Stimulated activated CD8-positive, alpha-beta memory T cell treated with anti-CD3 and anti-CD28 coated beads, Interleukin-4, amount 100 ng/mL, for 24 hours (primary cell): ENCODE results near the gene RAVER2.

Source experiments
- DNase-seq: peaks from one replicate; pipeline ENCODE4 v3.0.0-alpha.2; 2020; ENCODE audit warnings: low read depth

RAVER2 gene

DNA sequence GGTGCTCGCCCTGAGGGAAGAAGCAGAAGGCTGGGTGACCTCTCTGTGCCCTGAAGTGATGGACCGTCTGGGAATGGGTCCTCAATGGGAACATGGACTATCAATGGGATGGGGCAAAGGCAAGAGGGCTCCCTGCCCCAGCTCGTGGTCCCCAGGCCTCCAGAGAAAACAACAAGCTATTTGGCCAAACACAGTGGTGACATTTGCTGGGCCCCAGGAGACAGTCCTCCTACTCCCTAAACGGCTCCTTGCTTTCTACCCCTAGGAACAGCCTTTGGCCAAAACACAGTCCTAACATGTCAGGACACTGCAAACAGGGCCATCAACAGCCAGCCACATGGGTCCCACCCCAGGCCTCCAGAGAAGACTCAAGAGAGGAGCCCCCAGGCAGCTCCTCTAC, 102.8 kb downstream of the RAVER2 start:
- no peak for DNase-seq

- no peak for DNase-seq
These were observed 103.3 kb downstream of the RAVER2 start for GRCh38 chr1:64848136-64848535.

- DNase-seq = no peak
These were observed 103.9 kb downstream of the RAVER2 start for GRCh38 chr1:64848803-64849202.

GRCh38 chr1:64849942-64850341, 105.1 kb downstream of the RAVER2 start:
- DNase-seq = no peak

DNA sequence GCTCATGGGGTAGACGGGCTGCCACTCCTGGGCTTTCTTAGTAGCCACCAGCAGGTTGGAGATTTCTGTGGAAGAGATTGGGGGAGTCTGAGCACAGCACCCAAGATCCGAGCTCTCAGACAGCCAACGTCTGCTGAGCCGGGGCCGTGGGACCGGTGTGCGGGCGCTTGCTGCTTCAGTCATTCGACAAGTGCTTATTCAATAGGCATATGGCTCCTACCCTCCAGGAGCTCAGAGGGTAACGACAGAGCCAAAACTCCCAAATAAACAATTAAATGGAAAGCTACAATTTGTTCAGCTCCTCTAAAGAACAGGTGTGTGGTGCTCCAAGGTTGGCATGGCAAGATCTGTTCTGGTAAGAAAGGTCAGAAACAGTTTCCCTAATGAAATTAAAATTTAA, 106.0 kb downstream of the RAVER2 start:
- DNase-seq = no peak

DNA sequence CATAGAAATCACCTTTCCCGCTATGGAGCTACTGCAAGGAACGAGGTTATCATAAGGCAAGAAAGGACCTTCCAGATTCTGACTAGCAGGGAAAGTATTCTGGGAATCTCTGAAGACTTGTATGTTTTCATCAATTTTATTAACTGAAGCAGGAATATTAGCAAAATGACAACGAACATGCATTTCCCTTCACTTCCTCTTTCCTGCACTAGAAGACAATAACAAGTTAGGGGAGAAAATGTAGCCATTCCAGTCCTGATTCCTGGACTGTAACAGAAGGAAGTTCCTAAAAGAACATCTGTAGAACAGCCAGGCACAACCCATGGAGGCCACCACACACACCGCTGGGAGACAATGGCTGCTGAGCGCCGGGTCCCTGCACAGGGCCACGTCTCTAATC, 106.8 kb downstream of the RAVER2 start:
- DNase-seq = no peak

GRCh38 chr1:64854674-64855073, 109.8 kb downstream of the RAVER2 start:
- no peak for DNase-seq

DNA sequence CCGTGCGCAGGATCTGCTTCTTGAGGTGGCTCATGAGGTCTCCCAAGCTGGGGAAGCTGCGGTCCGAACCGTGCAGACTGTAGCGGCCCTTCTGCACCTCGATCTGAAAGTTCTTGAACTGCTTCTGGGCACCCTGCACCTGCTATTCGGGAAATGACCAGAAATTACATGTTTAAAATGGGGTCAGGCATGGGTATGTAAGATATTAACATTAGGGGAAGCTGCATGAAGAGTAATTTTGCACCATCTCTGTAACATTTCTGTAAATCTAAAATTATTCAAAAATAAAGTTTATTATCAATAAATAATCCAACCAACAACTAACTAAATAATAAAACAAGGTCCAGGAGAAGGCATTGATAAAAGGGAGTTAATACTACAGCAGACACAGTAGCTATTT, 110.7 kb downstream of the RAVER2 start:
- DNase-seq = no peak

- no peak for DNase-seq
These were observed 111.7 kb downstream of the RAVER2 start for GRCh38 chr1:64856553-64856952.

GRCh38 chr1:64857347-64857746, 112.5 kb downstream of the RAVER2 start:
- DNase-seq = no peak

GRCh38 chr1:64861611-64862010, 116.7 kb downstream of the RAVER2 start:
- DNase-seq = no peak

GRCh38 chr1:64864018-64864940, 119.4 kb downstream of the RAVER2 start:
- DNase-seq = peak; percentile 31

GRCh38 chr1:64865105-64865757, 120.4 kb downstream of the RAVER2 start:
- DNase-seq = no peak

DNA sequence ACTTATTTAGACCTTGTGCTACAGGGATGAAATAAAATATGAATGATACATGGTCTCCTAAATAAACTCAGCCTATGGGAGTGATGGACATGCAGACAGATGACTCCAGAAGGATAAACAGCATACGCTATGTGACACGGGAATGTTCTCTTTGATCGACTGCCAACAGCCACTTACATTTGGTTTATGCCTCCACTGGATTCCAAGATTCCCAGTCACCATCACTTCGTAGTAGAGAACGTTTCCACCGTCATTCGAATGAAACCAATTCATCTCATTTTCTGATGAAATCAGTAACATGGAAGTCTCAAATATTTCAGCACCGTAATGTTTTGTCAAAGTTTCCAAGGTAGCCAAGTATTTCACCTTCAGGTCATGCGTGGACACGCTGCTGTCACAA, 121.8 kb downstream of the RAVER2 start:
- no peak for DNase-seq

DNA sequence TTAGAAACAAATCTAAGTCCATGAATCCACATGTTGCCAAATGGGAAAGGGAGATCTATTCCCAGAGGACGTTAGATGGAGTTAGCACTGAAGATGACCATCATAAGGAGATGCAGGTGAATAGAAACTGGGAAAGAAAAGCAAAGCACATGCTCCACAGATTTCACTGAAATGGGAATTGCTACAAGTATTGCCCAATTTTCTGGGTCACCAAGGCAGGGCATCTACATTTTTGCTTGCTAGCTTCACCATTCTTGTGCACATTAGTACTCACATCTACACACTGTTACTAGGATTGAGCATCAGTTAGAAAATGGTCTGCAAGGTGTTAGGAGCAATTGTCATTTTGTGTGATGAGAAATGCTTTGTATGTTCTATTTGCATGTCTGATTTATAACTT, 122.4 kb downstream of the RAVER2 start:
- DNase-seq = no peak

- DNase-seq = no peak
These were observed 126.4 kb downstream of the RAVER2 start for GRCh38 chr1:64871256-64871655.

DNA sequence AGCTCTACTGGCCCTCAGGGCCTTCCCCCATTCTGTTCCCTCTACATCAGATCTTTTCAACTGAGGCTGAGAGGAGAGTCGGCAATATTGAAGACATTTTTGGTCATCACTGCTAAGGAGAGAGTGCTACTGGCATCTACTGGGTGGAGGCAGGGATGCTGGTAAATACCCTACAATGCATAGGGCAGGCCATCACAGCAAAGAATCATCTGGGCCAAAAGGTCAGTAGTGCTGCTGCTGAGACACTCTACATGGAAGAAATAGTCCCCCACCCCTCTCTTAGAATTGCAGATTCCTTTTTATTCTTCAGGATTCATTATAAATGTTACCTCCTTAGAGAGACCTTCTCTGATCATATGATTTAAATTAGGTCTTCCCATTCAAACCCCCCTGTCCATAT, 127.2 kb downstream of the RAVER2 start:
- no peak for DNase-seq

DNA sequence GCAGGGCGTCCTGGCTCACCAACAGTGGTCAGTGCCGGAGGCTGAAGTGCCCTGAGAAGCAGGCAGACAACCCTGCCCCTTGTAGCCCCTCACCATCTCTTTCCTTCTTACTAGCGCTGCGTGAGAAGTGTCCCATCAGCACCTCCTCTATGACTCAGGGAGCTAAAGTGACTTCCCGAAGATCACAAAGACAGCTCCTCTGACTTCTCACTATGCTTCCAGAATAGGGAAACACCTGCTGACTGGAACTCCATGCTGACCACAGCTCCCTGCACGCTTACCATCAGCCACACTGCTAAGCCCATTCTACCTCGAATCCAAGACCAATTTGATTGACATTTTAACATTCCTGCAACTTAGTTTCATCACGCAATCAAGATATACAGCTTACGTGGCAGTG, 128.7 kb downstream of the RAVER2 start:
- no peak for DNase-seq

DNA sequence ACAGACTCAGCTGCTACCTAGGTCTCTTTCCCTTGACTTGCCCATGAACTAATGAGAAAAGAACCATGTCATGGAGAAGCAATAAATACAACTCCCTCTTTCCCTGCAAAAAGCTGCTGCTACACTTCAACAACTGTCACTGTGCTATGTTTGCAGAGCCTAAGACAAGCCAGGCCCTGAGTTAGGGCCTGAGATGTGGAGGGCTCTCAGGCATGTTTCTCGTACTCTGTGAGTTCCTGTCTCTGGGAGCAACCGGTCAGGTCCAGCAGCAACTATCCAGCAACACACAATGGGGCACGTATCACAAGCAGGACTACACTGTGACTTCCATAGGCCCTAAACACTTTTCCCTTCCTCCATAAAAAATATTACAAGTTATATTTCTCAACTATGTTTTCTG, 129.8 kb downstream of the RAVER2 start:
- no peak for DNase-seq

- DNase-seq = no peak
These were observed 130.2 kb downstream of the RAVER2 start for GRCh38 chr1:64875101-64875500.

GRCh38 chr1:64875606-64876005, 130.7 kb downstream of the RAVER2 start:
- no peak for DNase-seq

- no peak for DNase-seq
These were observed 132.3 kb downstream of the RAVER2 start for GRCh38 chr1:64877151-64877550.

DNA sequence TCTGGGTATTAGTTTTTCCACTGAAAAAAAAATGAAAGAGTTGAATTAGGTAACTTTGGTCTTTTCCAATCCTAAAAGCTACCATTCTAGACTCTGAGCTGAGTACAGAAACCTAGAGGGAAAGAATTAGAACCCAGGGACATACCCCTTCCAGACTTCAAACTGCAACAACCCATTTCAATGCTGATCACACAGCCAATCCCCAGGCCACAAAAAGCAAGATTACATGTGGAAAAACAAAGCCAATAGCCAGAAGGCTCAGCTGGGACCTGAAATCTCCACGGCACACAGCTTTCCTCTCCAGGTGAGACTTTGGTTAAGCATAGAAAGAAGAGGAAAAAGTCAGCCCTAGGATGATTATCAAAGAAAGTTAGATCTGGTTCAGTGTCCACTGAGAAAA, 132.7 kb downstream of the RAVER2 start:
- DNase-seq = no peak

DNA sequence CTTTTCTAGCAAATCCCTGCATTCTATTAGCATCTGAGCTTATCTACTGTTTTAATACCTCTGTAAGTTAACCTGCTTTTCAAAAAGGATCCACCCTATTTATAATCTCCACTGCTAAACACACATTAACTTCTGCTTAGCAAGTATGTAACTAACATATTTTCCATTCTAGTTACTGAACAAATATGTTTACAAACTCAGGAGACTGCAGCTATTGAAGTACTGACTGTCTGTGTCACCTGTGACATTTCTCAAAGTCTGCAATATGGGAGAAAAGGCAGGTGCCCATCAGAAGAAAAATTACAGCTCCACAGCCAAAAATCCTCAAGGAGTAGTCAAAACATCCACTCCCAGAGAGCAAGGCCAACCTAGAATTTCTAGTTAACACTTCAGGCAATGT, 133.2 kb downstream of the RAVER2 start:
- no peak for DNase-seq
